ENCODE measurements around the gene ZBTB7C.

Gene ZBTB7C

DNA sequence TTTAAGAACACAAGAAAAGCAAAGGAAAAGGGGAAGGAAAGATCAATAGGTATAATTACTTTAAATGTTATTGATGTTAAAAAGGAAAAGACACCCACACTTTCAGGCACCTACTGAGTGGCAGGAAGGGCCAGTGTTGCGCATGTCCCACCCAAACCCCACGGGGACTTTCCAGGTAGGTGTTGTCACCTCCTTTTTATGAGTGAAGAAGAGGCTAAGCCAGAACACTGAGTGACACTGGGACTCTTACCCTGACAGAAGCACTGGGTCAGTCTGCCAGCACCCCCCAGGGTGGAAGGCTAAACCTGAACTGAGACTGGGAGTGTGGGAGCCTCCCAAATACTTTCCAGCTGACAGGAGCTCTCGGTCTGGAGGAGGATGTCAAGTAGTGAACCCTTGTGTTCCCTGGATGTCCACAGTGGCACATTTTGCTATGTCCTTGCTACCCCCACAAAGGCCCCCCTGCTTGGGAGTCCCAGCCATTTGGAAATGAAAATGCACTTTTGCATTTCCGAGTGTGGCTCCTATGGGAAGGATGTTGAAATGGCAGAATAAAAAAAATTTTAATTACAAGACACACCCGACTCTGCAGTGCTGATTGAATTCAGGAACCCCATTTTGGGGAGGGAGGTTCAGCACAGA is 387.8 kb downstream of the ZBTB7C start:
- TF ChIP-seq, protein P1, sequence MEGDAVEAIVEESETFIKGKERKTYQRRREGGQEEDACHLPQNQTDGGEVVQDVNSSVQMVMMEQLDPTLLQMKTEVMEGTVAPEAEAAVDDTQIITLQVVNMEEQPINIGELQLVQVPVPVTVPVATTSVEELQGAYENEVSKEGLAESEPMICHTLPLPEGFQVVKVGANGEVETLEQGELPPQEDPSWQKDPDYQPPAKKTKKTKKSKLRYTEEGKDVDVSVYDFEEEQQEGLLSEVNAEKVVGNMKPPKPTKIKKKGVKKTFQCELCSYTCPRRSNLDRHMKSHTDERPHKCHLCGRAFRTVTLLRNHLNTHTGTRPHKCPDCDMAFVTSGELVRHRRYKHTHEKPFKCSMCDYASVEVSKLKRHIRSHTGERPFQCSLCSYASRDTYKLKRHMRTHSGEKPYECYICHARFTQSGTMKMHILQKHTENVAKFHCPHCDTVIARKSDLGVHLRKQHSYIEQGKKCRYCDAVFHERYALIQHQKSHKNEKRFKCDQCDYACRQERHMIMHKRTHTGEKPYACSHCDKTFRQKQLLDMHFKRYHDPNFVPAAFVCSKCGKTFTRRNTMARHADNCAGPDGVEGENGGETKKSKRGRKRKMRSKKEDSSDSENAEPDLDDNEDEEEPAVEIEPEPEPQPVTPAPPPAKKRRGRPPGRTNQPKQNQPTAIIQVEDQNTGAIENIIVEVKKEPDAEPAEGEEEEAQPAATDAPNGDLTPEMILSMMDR (conservative IDR thresholded peaks at IDR 0.05; ENCODE audit: low read length), result no peak
- DNase-seq (ENCODE audit: low read depth), result no peak
- no peak overlapping the region for H3K4me3 ChIP-seq (ENCODE audit: low read length)

DNA sequence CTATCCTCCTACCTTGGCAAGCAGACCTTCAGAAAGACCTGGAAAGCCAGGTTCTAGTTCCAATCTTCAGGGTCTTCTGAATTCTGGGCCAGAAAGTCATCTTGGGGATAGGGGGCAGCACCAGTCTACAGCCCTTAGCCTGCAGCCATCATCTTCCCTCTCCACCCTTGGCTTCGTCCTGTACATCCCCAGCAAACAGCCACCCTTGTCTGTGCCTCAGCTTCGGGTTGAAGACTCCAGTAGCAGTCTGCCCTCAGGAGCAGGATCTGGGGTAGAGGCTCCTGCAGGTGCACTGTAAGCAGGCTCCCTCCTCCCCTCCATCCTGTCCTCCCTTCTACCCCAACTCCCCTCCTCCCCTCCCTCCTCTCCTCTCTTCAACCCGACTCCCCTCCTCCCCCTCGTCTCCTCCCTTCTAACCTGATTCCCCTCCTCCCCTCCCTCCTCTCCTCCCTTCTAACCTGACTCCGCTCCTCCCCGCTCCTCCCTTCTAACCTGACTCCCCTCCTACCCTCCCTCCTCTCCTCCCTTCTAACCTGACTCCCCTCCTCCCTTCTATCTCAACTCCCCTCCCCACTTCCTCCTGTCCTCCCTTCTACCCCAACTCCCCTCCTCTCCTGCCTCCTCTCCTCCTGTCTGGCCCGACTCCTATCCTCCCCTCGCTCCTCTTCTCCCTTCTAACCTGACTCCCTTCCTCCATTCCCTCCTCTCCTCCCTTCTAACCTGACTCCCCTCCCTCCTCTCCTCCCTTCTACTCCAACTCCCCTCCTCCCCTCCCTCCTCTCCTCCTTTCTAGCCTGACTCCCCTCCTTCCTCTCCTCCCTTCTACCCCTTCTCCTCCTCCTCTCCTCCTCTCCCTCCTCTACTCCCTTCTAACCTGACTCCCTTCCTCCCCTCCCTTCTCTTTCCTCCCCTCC is 388.6 kb downstream of the ZBTB7C start:
- DNase-seq (ENCODE audit: low read depth), result no peak
- TF ChIP-seq, protein P1 (conservative IDR thresholded peaks at IDR 0.05; ENCODE audit: low read length), result no peak
- H3K4me3 ChIP-seq (ENCODE audit: low read length), result no peak overlapping the region

DNA sequence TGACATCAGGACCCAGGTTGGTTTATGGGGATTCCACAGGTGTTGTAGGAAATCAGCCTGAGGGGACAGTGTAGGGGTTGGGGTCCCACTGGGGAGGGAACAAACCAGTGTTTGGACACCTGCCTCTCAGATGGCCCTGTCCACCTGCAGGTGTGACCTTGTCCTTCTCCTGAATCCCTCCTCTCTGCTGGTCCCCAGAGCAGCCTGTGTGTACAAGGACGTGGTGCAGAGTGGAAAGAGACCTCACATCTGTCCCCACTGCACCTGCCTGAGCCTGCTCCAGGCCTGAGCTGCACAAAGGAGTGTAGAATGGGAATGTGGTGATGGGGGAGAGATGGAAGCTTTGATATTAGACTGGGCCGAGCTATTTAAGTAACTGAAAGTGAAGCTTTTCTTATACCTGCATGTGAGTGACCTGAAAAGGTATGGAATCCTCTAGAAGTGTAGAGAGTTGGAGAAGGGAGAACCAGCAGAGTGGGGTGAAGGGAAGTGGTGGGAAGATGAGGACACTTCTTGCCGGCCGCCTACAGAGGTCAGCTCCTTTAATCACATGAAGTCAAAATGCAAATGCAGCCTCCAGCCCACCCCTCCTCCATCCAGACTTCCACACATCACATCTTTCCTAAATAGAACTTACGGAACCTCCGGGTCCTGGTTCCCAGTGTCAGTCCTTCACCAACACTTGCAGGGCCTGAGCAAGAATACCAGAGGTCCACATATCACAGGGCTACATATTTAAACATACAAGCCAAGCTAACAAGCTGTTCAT is 389.4 kb downstream of the ZBTB7C start:
- TF ChIP-seq, protein P1 (conservative IDR thresholded peaks at IDR 0.05; ENCODE audit: low read length), result no peak
- no peak overlapping the region for H3K4me3 ChIP-seq (ENCODE audit: low read length)
- no peak for DNase-seq (ENCODE audit: low read depth)

DNA sequence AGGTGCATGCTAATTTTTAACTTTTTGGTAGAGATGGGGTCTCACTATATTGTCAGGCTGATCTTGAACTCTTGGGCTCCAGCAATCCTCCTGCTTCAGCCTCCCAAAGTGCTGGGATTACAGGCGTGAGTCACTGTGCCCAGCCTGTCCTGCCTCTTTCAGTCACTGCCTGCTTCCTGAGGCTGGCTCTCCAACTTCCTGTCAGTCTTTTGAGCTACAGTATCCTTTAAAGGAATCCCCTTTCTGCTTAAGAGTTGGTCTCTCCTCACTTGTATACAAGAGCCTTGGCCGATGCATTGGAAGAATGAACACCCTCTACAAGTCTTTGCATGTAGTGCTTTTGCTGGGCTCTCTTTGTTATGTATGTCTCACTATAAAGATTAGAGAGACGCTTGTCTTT is 390.3 kb downstream of the ZBTB7C start:
- H3K4me3 ChIP-seq (ENCODE audit: low read length), result no peak overlapping the region
- TF ChIP-seq, protein P1 (conservative IDR thresholded peaks at IDR 0.05; ENCODE audit: low read length), result no peak
- DNase-seq (ENCODE audit: low read depth), result no peak

DNA sequence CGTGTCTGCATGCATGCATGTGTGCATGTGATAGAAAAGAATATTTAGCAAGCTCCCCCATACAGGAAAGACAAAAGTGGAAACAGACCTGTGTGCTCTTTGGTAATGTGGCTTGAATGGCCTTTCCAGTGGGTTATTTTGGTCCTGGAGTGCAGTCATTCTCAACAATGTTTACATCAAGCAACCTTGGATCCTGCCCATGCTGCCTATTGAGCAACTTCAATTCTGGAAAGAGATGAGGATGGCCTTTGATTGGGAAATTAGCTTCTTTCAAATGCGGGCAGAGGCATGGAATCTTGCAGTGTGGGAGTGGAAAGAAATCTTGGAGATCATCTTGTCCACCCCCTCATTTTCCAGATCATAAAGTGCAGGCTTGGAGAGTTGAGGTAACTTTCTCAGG is 391.5 kb downstream of the ZBTB7C start:
- TF ChIP-seq, protein P1 (conservative IDR thresholded peaks at IDR 0.05; ENCODE audit: low read length), result no peak
- H3K4me3 ChIP-seq (ENCODE audit: low read length), result no peak overlapping the region
- peak; percentile 71 for DNase-seq (ENCODE audit: low read depth)

DNA sequence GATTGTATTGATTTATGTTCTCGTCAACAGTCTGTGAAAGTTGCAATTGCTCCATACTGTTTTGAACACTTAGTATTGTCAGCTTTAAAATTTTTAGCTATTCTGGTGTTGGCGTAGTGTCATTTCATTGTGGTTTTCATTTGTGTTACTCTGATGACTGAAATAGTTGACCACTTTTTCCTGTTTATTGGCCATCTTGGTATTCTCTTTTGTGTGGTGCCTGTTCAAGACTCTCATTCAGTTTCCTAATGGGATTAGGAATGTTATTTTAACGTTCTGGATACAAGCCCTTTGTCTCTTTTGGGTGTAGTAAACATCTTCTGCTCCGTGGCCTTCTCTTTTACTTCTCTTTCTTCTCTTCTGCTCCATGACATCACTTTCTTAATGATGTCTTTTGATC is 396.0 kb downstream of the ZBTB7C start:
- DNase-seq (ENCODE audit: low read depth), result peak; percentile 39
- TF ChIP-seq, protein P1 (conservative IDR thresholded peaks at IDR 0.05; ENCODE audit: low read length), result no peak
- no peak overlapping the region for H3K4me3 ChIP-seq (ENCODE audit: low read length)

Data from AG10803 (cell line).